Fibroblast of the aortic adventitia (primary cell): ENCODE data around the gene WDR74. TPM values are rescaled to one million over a fixed set of nuclear protein-coding genes. Genes with fewer than 3 reads are reported as not detected.

Source experiments
- DNase-seq: peaks from one replicate; pipeline ENCODE4 v3.0.0-alpha.2; 2010; ENCODE audit warnings: low read depth
- H3K4me3 ChIP-seq: 2 replicates; pipeline ENCODE4 v1.5.1; 2011; ENCODE audit warnings: low read depth, mild to moderate bottlenecking, control low read depth, low read length, moderate library complexity
- small RNA-seq: library from RNA; depleted of rRNA; stranded (forward); fragments of <200 nt; gene quantifications from one replicate; pipeline ENCODE3, GENCODE V24; 2012
- total RNA-seq: library from RNA; depleted of rRNA; stranded (reverse); fragments of >200 nt; gene quantifications from 2 replicates; pipeline ENCODE4 v1.2.3, GENCODE V29; 2012; ENCODE audit warnings: low replicate concordance
- TF ChIP-seq, protein P1 (sequence below): IDR thresholded peaks from 2 replicates; pipeline ENCODE4 v1.5.1; 2011; ENCODE audit warnings: mild to moderate bottlenecking, low read length, control low read depth, inconsistent platforms; ENCODE audit not compliant: insufficient read depth

The WDR74 gene
- total RNA-seq, 1 donor = 29.5 TPM

- H3K4me3 ChIP-seq = peak within 1 kb of the TSS; percentile 88
- DNase-seq = peak; percentile 65
- TF ChIP-seq, protein P1, sequence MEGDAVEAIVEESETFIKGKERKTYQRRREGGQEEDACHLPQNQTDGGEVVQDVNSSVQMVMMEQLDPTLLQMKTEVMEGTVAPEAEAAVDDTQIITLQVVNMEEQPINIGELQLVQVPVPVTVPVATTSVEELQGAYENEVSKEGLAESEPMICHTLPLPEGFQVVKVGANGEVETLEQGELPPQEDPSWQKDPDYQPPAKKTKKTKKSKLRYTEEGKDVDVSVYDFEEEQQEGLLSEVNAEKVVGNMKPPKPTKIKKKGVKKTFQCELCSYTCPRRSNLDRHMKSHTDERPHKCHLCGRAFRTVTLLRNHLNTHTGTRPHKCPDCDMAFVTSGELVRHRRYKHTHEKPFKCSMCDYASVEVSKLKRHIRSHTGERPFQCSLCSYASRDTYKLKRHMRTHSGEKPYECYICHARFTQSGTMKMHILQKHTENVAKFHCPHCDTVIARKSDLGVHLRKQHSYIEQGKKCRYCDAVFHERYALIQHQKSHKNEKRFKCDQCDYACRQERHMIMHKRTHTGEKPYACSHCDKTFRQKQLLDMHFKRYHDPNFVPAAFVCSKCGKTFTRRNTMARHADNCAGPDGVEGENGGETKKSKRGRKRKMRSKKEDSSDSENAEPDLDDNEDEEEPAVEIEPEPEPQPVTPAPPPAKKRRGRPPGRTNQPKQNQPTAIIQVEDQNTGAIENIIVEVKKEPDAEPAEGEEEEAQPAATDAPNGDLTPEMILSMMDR = no peak
Measured at GRCh38 chr11:62791501-62792201, 47.7 kb downstream of the WDR74 start, which contains the start of gene TMEM223. TMEM223 (minus strand) TSS chr11:62792006; CDS start chr11:62791994, 12 bp downstream.

DNA sequence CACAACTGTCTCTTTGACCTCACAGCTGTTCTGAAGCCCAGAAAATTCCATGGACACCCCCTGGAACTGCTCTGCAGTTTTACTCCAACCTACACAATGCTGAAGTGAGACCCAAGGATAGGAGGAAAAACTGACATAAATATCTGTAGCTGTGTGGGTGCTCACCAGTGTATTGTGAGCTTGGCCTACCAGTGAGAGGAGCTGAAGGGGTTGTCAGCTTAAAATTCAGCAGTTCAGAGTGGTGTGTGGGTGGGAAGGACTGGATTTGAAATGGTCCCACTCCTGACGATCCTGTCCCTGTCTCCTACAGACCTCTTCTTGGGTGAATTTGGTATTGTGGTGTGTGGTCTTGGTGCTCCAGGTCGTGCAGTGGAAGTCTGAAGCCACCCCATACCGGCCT lies 49.8 kb downstream of the WDR74 start:
- DNase-seq = no peak
- TF ChIP-seq, protein P1 = no peak
- no peak overlapping the region for H3K4me3 ChIP-seq

- DNase-seq = no peak
- TF ChIP-seq, protein P1 = no peak
- H3K4me3 ChIP-seq = no peak overlapping the region
Measured at GRCh38 chr11:62788991-62789390, 50.4 kb downstream of the WDR74 start.

DNA sequence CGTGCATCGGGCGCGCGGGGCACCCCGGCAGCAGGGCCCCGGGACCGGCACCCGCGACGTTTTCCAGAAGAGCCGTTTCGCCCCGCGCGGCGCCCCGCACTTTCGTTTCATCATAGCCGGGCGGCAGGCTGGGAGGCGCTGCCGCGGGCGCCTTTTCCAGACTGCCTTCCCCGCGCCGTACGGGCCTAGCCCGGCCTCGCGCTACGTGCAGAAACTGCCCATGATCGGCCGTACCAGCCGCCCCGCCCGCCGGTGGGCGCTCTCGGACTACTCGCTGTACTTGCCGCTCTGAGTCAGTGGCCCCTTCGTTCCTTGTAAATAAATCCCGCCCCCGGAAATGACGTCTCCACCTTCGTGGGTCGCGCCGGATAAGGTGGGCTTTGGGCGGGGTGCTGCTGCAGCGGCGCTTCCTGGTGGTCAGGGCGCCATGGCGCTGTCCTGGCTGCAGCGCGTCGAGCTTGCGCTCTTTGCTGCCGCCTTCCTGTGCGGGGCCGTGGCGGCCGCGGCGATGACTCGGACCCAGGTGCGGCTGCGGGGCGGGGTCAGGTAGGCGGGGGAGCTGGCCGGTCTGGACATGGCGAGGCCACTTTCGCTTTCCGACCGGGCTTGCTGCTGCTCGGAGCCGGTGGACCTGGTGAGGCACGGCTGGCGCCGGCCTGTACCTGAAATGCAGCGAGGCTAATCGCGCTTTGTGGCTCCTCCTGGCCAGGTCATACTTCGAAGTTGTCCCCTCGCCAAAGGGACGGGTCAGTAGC lies 52.2 kb downstream of the WDR74 start, which contains the start of gene TMEM179B:
Gene TMEM179B, plus strand, starts transcription at position 398 of the 755 bp plus-strand sequence. Its CDS starts 30 bp downstream, at position 428.
- TF ChIP-seq, protein P1 = peak; percentile 61
- peak within 1 kb of the TSS; percentile 95 for H3K4me3 ChIP-seq
- DNase-seq = peak; percentile 97

- TF ChIP-seq, protein P1 = peak; percentile 99
- peak overlapping the region; percentile 95 for H3K4me3 ChIP-seq
- peak; percentile 68 for DNase-seq
Measured at GRCh38 chr11:62786318-62787004, 52.9 kb downstream of the WDR74 start.

Small RNA genes lying within 50 kb of the gene (small RNA-seq; reads per million reads assigned to genes)
- gene MIR6514 (0.25 reads per million), gene RF00099 (not detected), gene RNU6-118P (not detected), gene SNORD22 (not detected), gene SNORD26 (not detected), gene SNORD27 (not detected), gene SNORD28 (not detected), gene SNORD30 (40.9 reads per million, percentile 96 among the genes with 10 or more reads in this experiment)

Other genes with a start within 250 kb of the WDR74 start
- gene TUT1, start 248.1 kb downstream of the WDR74 start, total RNA-seq = 4.5 and 9.4 TPM in 2 replicates
- gene MTA2, start 237.7 kb downstream of the WDR74 start, total RNA-seq = 46.2 and 110 TPM in 2 replicates
- gene EML3, start 226.8 kb downstream of the WDR74 start, total RNA-seq = 22.3 and 61.7 TPM in 2 replicates
- gene ROM1, start 226.3 kb downstream of the WDR74 start, total RNA-seq = 4.6 and 26.4 TPM in 2 replicates
- 14.1 and 18.7 TPM in 2 replicates for gene B3GAT3, start 217.6 kb downstream of the WDR74 start, total RNA-seq
- 203 and 208 TPM in 2 replicates for gene GANAB, start 193.0 kb downstream of the WDR74 start, total RNA-seq
- 20.9 and 21.8 TPM in 2 replicates for gene INTS5, start 186.3 kb downstream of the WDR74 start, total RNA-seq
- 14.2 and 48.2 TPM in 2 replicates for gene C11orf98, start 174.4 kb downstream of the WDR74 start, total RNA-seq
- 9.8 and 10.8 TPM in 2 replicates for gene CSKMT, start 174.3 kb downstream of the WDR74 start, total RNA-seq
- 6.8 and 31.3 TPM in 2 replicates for gene UQCC3, start 167.9 kb downstream of the WDR74 start, total RNA-seq
- 4.2 and 4.5 TPM in 2 replicates for gene LBHD1, start 167.3 kb downstream of the WDR74 start, total RNA-seq
- gene UBXN1, start 160.5 kb downstream of the WDR74 start, total RNA-seq = 70.7 and 840 TPM in 2 replicates
- gene LRRN4CL, start 150.1 kb downstream of the WDR74 start, total RNA-seq = 39.0 and 62.0 TPM in 2 replicates
- gene BSCL2, start 132.2 kb downstream of the WDR74 start, total RNA-seq = 34.4 and 43.5 TPM in 2 replicates
- not detected in 2 replicates for gene GNG3, start 131.9 kb downstream of the WDR74 start, total RNA-seq
- 10.4 and 16.7 TPM in 2 replicates for gene HNRNPUL2, start 112.1 kb downstream of the WDR74 start, total RNA-seq
- 20.3 and 40.1 TPM in 2 replicates for gene TTC9C, start 111.1 kb downstream of the WDR74 start, total RNA-seq
- 4.2 and 13.4 TPM in 2 replicates for gene ZBTB3, start 85.4 kb downstream of the WDR74 start, total RNA-seq
- gene POLR2G, start 78.0 kb downstream of the WDR74 start, total RNA-seq = 17.0 and 76.5 TPM in 2 replicates
- 15.6 and 42.9 TPM in 2 replicates for gene TAF6L, start 68.2 kb downstream of the WDR74 start, total RNA-seq
- 39.4 and 54.7 TPM in 2 replicates for gene TMEM179B, start 52.2 kb downstream of the WDR74 start, total RNA-seq
- 4.5 and 14.7 TPM in 2 replicates for gene TMEM223, start 47.6 kb downstream of the WDR74 start, total RNA-seq
- gene NXF1, start 34.1 kb downstream of the WDR74 start, total RNA-seq = 27.8 and 77.6 TPM in 2 replicates
- 20.4 and 42.8 TPM in 2 replicates for gene STX5, start 7.5 kb downstream of the WDR74 start, total RNA-seq
- gene TEX54, start 6.7 kb downstream of the WDR74 start, total RNA-seq = 0.54 TPM in 1 of 2 replicates, not detected in the other
- gene SLC3A2, start 41.3 kb upstream of the WDR74 start, total RNA-seq = 174 and 179 TPM in 2 replicates
- gene CHRM1, start 81.8 kb upstream of the WDR74 start, total RNA-seq = not detected in 2 replicates
- gene SLC22A6, start 145.4 kb upstream of the WDR74 start, total RNA-seq = not detected in 2 replicates
- gene SLC22A8, start 176.3 kb upstream of the WDR74 start, total RNA-seq = not detected in 2 replicates